Peyer's patch (tissue), 4 donors: ENCODE data around the gene CADM3.

ENCODE experiments used
- CTCF ChIP-seq, 6 experiments: fragments of 450-650 bp in 4 of 6; fragments of 200-600 bp in 2 of 6; sonication (generic) in 1 of 6; IDR thresholded peaks; one replicate each; pipeline ENCODE4 v1.5.1; 2017 to 2019; ENCODE audit warnings: antibody characterized with exemption in 6 of 6, mild to moderate bottlenecking in 3 of 6, moderate library complexity in 1 of 6
- POLR2A ChIP-seq, 2 donors: fragments of 450-650 bp; IDR thresholded peaks; one replicate each; pipeline ENCODE4 v1.5.1; 2017; ENCODE audit warnings: antibody characterized with exemption in 2 of 2, mild to moderate bottlenecking in 2 of 2, moderate library complexity in 2 of 2

DNA sequence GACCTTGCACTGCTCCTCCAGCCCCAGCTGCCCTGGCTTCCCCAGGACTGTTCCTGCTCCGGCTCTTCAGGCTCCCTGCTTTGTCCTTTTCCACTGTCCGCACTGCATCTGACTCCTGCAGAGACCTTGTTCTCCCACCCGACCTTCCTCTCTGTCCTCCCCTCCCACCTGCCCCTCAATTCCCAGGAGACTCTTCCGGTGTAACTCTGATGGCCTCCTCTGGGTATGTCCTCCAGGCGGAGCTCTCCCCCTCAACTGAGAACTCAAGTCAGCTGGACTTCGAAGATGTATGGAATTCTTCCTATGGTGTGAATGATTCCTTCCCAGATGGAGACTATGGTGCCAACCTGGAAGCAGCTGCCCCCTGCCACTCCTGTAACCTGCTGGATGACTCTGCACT lies 33.8 kb downstream of the CADM3 start:
- TF ChIP-seq CTCF (IDR thresholded peaks at IDR 0.05) (no peak), POLR2A (IDR thresholded peaks at IDR 0.05) (no peak)
